Measurements from ENCODE around the gene STAP2. TPM values are rescaled to one million over a fixed set of nuclear protein-coding genes. Genes with fewer than 3 reads are reported as not detected.
A peak's percentile ranks its signal among the peaks of the same experiment; 100 is the strongest.

Gene STAP2
- total and polyA plus RNA-seq, 9 of the 15 experiments (the other 6 are each of a cell fraction or from before 2014, with no cell fraction given): 1.2 to 9.8 (median 4.5) TPM

GRCh38 chr19:4310247-4311121, 28.1 kb downstream of the STAP2 start (continued):
- TF ChIP-seq MAX (CRISPR knock-in tag; IDR thresholded peaks at IDR 0.05): peak; percentile 77
- TF ChIP-seq HIVEP1 (CRISPR knock-in tag; IDR thresholded peaks at IDR 0.05): no peak
- TF ChIP-seq HNRNPK (IDR thresholded peaks at IDR 0.05; ENCODE audit: low read depth, low read length, poor library complexity, severe bottlenecking): no peak
- TF ChIP-seq HBP1 (CRISPR knock-in tag; IDR thresholded peaks at IDR 0.05): no peak
- no peak for TF ChIP-seq CBFB (CRISPR knock-in tag; IDR thresholded peaks at IDR 0.05)
- TF ChIP-seq NCOA6 (IDR thresholded peaks at IDR 0.05): no peak
- no peak for TF ChIP-seq ZSCAN29 (IDR thresholded peaks at IDR 0.05)
- no peak for TF ChIP-seq ZNF174 (CRISPR knock-in tag; IDR thresholded peaks at IDR 0.05)
- no peak for TF ChIP-seq ZNF431 (CRISPR knock-in tag; IDR thresholded peaks at IDR 0.05)
- TF ChIP-seq MTA3 (IDR thresholded peaks at IDR 0.05; ENCODE audit: borderline replicate concordance): 0 out of 2 replicates have a peak, but pooled peaks have one; percentile 52
- no peak for TF ChIP-seq YBX1 (IDR thresholded peaks at IDR 0.05)
- TF ChIP-seq KLF10 (CRISPR knock-in tag; IDR thresholded peaks at IDR 0.05): no peak
- 0 out of 2 replicates have a peak, but pooled peaks have one; percentile 7 for TF ChIP-seq EGR1 (conservative IDR thresholded peaks at IDR 0.05)
- no peak for TF ChIP-seq RBM15 (IDR thresholded peaks at IDR 0.05; ENCODE audit: insufficient read depth, low read length)
- TF ChIP-seq, protein P1, sequence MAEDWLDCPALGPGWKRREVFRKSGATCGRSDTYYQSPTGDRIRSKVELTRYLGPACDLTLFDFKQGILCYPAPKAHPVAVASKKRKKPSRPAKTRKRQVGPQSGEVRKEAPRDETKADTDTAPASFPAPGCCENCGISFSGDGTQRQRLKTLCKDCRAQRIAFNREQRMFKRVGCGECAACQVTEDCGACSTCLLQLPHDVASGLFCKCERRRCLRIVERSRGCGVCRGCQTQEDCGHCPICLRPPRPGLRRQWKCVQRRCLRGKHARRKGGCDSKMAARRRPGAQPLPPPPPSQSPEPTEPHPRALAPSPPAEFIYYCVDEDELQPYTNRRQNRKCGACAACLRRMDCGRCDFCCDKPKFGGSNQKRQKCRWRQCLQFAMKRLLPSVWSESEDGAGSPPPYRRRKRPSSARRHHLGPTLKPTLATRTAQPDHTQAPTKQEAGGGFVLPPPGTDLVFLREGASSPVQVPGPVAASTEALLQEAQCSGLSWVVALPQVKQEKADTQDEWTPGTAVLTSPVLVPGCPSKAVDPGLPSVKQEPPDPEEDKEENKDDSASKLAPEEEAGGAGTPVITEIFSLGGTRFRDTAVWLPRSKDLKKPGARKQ (CRISPR knock-in tag; IDR thresholded peaks at IDR 0.05): no peak
- peak; percentile 35; the same call in 1 of the 2 replicates for TF ChIP-seq HCFC1 (IDR thresholded peaks at IDR 0.05; ENCODE audit: low read depth, low read length)
- TF ChIP-seq, protein P2, sequence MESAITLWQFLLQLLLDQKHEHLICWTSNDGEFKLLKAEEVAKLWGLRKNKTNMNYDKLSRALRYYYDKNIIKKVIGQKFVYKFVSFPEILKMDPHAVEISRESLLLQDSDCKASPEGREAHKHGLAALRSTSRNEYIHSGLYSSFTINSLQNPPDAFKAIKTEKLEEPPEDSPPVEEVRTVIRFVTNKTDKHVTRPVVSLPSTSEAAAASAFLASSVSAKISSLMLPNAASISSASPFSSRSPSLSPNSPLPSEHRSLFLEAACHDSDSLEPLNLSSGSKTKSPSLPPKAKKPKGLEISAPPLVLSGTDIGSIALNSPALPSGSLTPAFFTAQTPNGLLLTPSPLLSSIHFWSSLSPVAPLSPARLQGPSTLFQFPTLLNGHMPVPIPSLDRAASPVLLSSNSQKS (CRISPR knock-in tag; IDR thresholded peaks at IDR 0.05): no peak
- TF ChIP-seq SETDB1 (IDR thresholded peaks at IDR 0.05; ENCODE audit: low read length): no peak
- TF ChIP-seq, protein P3, sequence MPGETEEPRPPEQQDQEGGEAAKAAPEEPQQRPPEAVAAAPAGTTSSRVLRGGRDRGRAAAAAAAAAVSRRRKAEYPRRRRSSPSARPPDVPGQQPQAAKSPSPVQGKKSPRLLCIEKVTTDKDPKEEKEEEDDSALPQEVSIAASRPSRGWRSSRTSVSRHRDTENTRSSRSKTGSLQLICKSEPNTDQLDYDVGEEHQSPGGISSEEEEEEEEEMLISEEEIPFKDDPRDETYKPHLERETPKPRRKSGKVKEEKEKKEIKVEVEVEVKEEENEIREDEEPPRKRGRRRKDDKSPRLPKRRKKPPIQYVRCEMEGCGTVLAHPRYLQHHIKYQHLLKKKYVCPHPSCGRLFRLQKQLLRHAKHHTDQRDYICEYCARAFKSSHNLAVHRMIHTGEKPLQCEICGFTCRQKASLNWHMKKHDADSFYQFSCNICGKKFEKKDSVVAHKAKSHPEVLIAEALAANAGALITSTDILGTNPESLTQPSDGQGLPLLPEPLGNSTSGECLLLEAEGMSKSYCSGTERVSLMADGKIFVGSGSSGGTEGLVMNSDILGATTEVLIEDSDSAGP (CRISPR knock-in tag; IDR thresholded peaks at IDR 0.05): no peak
- TF ChIP-seq SMARCA4 (IDR thresholded peaks at IDR 0.05): 0 out of 2 replicates have a peak, but pooled peaks have one; percentile 30
- no peak for TF ChIP-seq ARHGAP35 (IDR thresholded peaks at IDR 0.05; ENCODE audit: partially characterized antibody)
- no peak for TF ChIP-seq TAF15 (IDR thresholded peaks at IDR 0.05; ENCODE audit: low read depth, low read length)
- no peak for TF ChIP-seq HNRNPH1 (optimal IDR thresholded peaks at IDR 0.05; ENCODE audit: low read depth, low read length)
- TF ChIP-seq ZNF586 (CRISPR knock-in tag; conservative IDR thresholded peaks at IDR 0.05): no peak
- TF ChIP-seq RBM39 (optimal IDR thresholded peaks at IDR 0.05; ENCODE audit: low read depth, low read length): no peak
